PC-9 (cell line): ENCODE data around the gene CALN1. TPM values are rescaled to one million over a fixed set of nuclear protein-coding genes. Genes with fewer than 3 reads are reported as not detected.

Experiments
- BruUV-seq: library from RNA; stranded (reverse); fragments of 400-500 nt; replicated peaks from 2 replicates; lab custom pipeline; 2021; lab: Mats Ljungman, UMichigan
- CTCF ChIA-PET: fragments of 300-600 bp; sonication (Branson Sonifier 250); formaldehyde crosslinking; loops from one replicate; lab custom pipeline; 2022; ENCODE audit warnings: antibody characterized with exemption; lab: Charles Lee
- POLR2A ChIA-PET: fragments of 300-600 bp; sonication (Branson Sonifier 250); formaldehyde crosslinking; loops from one replicate; lab custom pipeline; 2022; ENCODE audit warnings: antibody characterized with exemption; ENCODE audit not compliant: unreplicated experiment; lab: Charles Lee
- DNase-seq, 2 experiments: peaks; one replicate each; pipeline versions ENCODE4 v3.0.0 to v3.0.0-alpha.2; 2015 to 2022; ENCODE audit warnings: mixed read lengths in 1 of 2
- H2AFZ ChIP-seq: fragments of 200-600 bp; sonication (generic); 2 replicates; pipeline ENCODE4 v1.8.1; 2017; ENCODE audit warnings: antibody characterized with exemption
- H3F3A ChIP-seq: fragments of 200-600 bp; sonication (generic); 2 replicates; pipeline ENCODE4 v1.8.1; 2017; ENCODE audit warnings: antibody characterized with exemption, mild to moderate bottlenecking, low read depth; ENCODE audit not compliant: insufficient read depth
- H3K27ac ChIP-seq: fragments of 200-600 bp; sonication (generic); 2 replicates; pipeline ENCODE4 v1.6.1; 2016; ENCODE audit warnings: mixed run types
- H3K27me3 ChIP-seq: fragments of 200-600 bp; sonication (generic); 2 replicates; pipeline ENCODE4 v1.6.1; 2016; ENCODE audit warnings: low read depth, mixed run types; ENCODE audit not compliant: insufficient read depth
- H3K36me3 ChIP-seq: fragments of 200-600 bp; sonication (generic); 2 replicates; pipeline ENCODE4 v1.6.1; 2016; ENCODE audit warnings: low read depth, mixed run types
- H3K4me1 ChIP-seq: fragments of 200-600 bp; sonication (generic); replicated peaks from 2 replicates; pipeline ENCODE4 v1.6.1; 2016; ENCODE audit warnings: mixed run types; ENCODE audit not compliant: insufficient read depth
- H3K4me2 ChIP-seq: fragments of 200-600 bp; sonication (generic); 2 replicates; pipeline ENCODE4 v1.6.1; 2017; ENCODE audit warnings: mixed run types
- H3K4me3 ChIP-seq: fragments of 200-600 bp; sonication (generic); 2 replicates; pipeline ENCODE4 v1.6.1; 2016; ENCODE audit warnings: mixed run types
- H3K79me2 ChIP-seq: fragments of 200-600 bp; sonication (generic); 2 replicates; pipeline ENCODE4 v1.6.1; 2017; ENCODE audit warnings: low read depth, mixed run types
- H3K9me2 ChIP-seq: fragments of 200-600 bp; sonication (generic); 2 replicates; pipeline ENCODE4 v1.8.1; 2017; ENCODE audit warnings: mild to moderate bottlenecking; ENCODE audit not compliant: insufficient read depth
- H3K9me3 ChIP-seq: fragments of 200-600 bp; sonication (generic); 2 replicates; pipeline ENCODE4 v1.8.1; 2016; ENCODE audit warnings: low read depth; ENCODE audit not compliant: insufficient read depth
- H4K20me1 ChIP-seq: fragments of 200-600 bp; sonication (generic); 2 replicates; pipeline ENCODE4 v1.8.1; 2017; ENCODE audit not compliant: insufficient read depth
- EZH2 ChIP-seq: fragments of 200-600 bp; sonication (generic); IDR thresholded peaks from 2 replicates; pipeline ENCODE4 v1.8.0; 2017; ENCODE audit warnings: antibody characterized with exemption, low read depth
- intact Hi-C: fragments of 100-400 bp; cut with micrococcal nuclease; formaldehyde crosslinking; loops from one replicate; pipeline ENCODE4 v1.10.0; 2022; ENCODE audit not compliant: unreplicated experiment
- total RNA-seq: library from RNA; stranded (reverse); gene quantifications from 2 replicates; pipeline ENCODE4 v1.2.3, GENCODE V29; 2021
- TF ChIP-seq, protein P1 (sequence below): fragments of 200-600 bp; sonication (generic); conservative IDR thresholded peaks from 2 replicates; pipeline ENCODE4 v1.6.1; 2017; ENCODE audit warnings: mixed run types, antibody characterized with exemption, mild to moderate bottlenecking, moderate library complexity

Gene CALN1
- total RNA-seq, 1 experiment from 2014 or later = not detected

DNA sequence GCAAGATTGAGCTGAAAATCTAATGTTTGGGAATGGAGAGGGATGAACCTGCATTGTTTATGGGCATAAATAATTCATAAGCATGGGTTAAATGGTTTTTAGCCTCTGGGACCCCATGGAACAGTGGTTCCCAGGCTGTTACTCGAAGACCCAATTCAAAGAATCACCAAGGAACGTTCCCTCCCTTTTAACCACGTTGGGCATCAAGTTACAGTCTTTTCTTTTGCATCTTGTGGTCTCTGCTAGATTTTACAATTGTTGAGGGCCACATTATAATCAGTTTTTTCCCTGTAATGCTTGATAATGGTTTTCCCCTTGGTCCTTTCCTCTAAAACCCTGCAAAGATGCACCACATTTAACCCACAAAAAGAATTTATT, 2.5 kb downstream of the CALN1 start:
- Histone ChIP-seq H4K20me1 (no peaks in the 10 kb centered on the region), H3K9me3 (no peaks in the 10 kb centered on the region), H3K79me2 (no peaks in the 10 kb centered on the region), H3K27me3 (peaks cover 18% of the 10 kb centered on the region), H2AFZ (no peak overlapping the region), H3K4me1 (no peaks in the 10 kb centered on the region), H3K4me2 (no peak overlapping the region), H3K9me2 (no peaks in the 10 kb centered on the region), H3K36me3 (no peaks in the 10 kb centered on the region), H3F3A (no peaks in the 10 kb centered on the region), H3K4me3 (no peak overlapping the region), H3K27ac (no peak overlapping the region)
- POLR2A ChIA-PET = no interaction called here
- no peak for TF ChIP-seq EZH2
- TF ChIP-seq, protein P1, sequence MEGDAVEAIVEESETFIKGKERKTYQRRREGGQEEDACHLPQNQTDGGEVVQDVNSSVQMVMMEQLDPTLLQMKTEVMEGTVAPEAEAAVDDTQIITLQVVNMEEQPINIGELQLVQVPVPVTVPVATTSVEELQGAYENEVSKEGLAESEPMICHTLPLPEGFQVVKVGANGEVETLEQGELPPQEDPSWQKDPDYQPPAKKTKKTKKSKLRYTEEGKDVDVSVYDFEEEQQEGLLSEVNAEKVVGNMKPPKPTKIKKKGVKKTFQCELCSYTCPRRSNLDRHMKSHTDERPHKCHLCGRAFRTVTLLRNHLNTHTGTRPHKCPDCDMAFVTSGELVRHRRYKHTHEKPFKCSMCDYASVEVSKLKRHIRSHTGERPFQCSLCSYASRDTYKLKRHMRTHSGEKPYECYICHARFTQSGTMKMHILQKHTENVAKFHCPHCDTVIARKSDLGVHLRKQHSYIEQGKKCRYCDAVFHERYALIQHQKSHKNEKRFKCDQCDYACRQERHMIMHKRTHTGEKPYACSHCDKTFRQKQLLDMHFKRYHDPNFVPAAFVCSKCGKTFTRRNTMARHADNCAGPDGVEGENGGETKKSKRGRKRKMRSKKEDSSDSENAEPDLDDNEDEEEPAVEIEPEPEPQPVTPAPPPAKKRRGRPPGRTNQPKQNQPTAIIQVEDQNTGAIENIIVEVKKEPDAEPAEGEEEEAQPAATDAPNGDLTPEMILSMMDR = no peak
- intact Hi-C loops = no loop called here
- BruUV-seq = no TSS peak
- CTCF ChIA-PET = no interaction called here
- no peak for DNase-seq

- H3K9me3 ChIP-seq = no peaks in the 10 kb centered on the region
- no peaks in the 10 kb centered on the region for H3K9me2 ChIP-seq
- no peaks in the 10 kb centered on the region for H3K79me2 ChIP-seq
- no peak for DNase-seq
- ChIA-PET POLR2A (no interaction called here), CTCF (no interaction called here)
- no peaks in the 10 kb centered on the region for H4K20me1 ChIP-seq
- H3K27me3 ChIP-seq = peaks cover 23% of the 10 kb centered on the region
- no peak overlapping the region for H3K27ac ChIP-seq
- no peak overlapping the region for H2AFZ ChIP-seq
- no peaks in the 10 kb centered on the region for H3K36me3 ChIP-seq
- intact Hi-C loops = no loop called here
- H3K4me3 ChIP-seq = no peak overlapping the region
- BruUV-seq = no TSS peak
- TF ChIP-seq, protein P1 = no peak
- no peak for TF ChIP-seq EZH2
- H3K4me1 ChIP-seq = no peaks in the 10 kb centered on the region
- no peaks in the 10 kb centered on the region for H3F3A ChIP-seq
- no peak overlapping the region for H3K4me2 ChIP-seq
Measured at GRCh38 chr7:72408966-72409637, 3.0 kb downstream of the CALN1 start.

DNA sequence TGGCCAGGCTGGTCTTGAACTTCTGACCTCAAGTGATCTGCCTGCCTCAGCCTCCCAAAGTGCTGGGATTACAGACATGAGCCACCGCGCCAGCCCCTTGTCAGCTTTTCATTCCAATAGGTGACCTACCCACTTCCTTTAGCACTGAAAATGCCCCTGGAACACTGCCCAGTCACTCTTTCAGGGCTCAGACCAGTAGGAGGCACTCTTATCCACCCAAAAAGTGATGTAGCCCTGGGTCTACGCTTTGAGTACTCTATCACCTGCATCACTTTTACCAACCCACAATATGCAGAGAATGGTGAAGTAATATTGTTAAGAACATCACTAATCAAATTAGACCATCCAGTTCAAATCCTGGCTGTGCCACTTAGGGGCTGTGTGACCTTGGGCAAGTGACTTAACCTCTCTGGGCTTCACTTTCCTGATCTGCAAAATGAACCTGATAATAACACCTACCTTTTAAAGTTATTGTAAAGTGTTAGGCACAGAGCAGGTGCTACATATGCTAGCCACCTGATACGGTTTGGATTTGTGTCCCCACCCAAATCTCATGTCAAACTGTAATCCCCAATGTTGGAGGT, 5.2 kb downstream of the CALN1 start:
- H3K9me3 ChIP-seq = no peaks in the 10 kb centered on the region
- peaks cover 44% of the 10 kb centered on the region for H3K27me3 ChIP-seq
- H3K4me2 ChIP-seq = no peak overlapping the region
- ChIA-PET POLR2A (no interaction called here), CTCF (no interaction called here)
- no TSS peak for BruUV-seq
- H3K79me2 ChIP-seq = no peaks in the 10 kb centered on the region
- no peaks in the 10 kb centered on the region for H3F3A ChIP-seq
- no peak overlapping the region for H3K27ac ChIP-seq
- H3K36me3 ChIP-seq = no peaks in the 10 kb centered on the region
- H3K9me2 ChIP-seq = no peaks in the 10 kb centered on the region
- H3K4me1 ChIP-seq = no peaks in the 10 kb centered on the region
- intact Hi-C loops = no loop called here
- TF ChIP-seq EZH2 = no peak
- TF ChIP-seq, protein P1 = no peak
- no peak overlapping the region for H2AFZ ChIP-seq
- no peaks in the 10 kb centered on the region for H4K20me1 ChIP-seq
- no peak overlapping the region for H3K4me3 ChIP-seq
- DNase-seq = no peak
